HL-60/S4 (cell line): ENCODE results near the gene APOOL.
"Not testable (repeated sequence)": the region's sequence is repeated elsewhere in the genome, so short reads cannot be mapped to it uniquely, and the experiment has no call there.

Experiments used
- in situ Hi-C: fragments of 300-500 bp; cut with MboI; formaldehyde crosslinking; loops from 2 replicates; pipeline ENCODE4 v1.14.3; 2022; ENCODE audit warnings: low sequenced_read_pairs

Gene APOOL

GRCh38 chrX:85077247-85077646, 73.6 kb downstream of the APOOL start:
- in situ Hi-C loops: not testable (repeated sequence)

- in situ Hi-C loops: no loop called here
Observed at GRCh38 chrX:85084770-85085393, 81.2 kb downstream of the APOOL start.

GRCh38 chrX:85089321-85089840, 85.7 kb downstream of the APOOL start:
- in situ Hi-C loops: no loop called here

- in situ Hi-C loops: no loop called here
Observed at GRCh38 chrX:85107407-85107806, 103.7 kb downstream of the APOOL start.

GRCh38 chrX:85108165-85108564, 104.5 kb downstream of the APOOL start:
- in situ Hi-C loops: no loop called here

- in situ Hi-C loops: no loop called here
Observed at GRCh38 chrX:85109235-85109634, 105.6 kb downstream of the APOOL start.

GRCh38 chrX:85111347-85111746, 107.7 kb downstream of the APOOL start:
- in situ Hi-C loops: no loop called here

- in situ Hi-C loops: no loop called here
Observed at GRCh38 chrX:85112293-85112692, 108.6 kb downstream of the APOOL start.

GRCh38 chrX:85113746-85114145, 110.1 kb downstream of the APOOL start:
- in situ Hi-C loops: no loop called here

GRCh38 chrX:85114171-85114570, 110.5 kb downstream of the APOOL start:
- in situ Hi-C loops: no loop called here

GRCh38 chrX:85114776-85115175, 111.1 kb downstream of the APOOL start:
- in situ Hi-C loops: no loop called here

GRCh38 chrX:85115252-85115651, 111.6 kb downstream of the APOOL start:
- in situ Hi-C loops: no loop called here

- in situ Hi-C loops: no loop called here
Observed at GRCh38 chrX:85136409-85136808, 132.7 kb downstream of the APOOL start.

GRCh38 chrX:85139422-85139821, 135.7 kb downstream of the APOOL start:
- in situ Hi-C loops: no loop called here

GRCh38 chrX:85140964-85141363, 137.3 kb downstream of the APOOL start:
- in situ Hi-C loops: no loop called here
